ENCODE measurements around the gene CAMKMT.

DNA sequence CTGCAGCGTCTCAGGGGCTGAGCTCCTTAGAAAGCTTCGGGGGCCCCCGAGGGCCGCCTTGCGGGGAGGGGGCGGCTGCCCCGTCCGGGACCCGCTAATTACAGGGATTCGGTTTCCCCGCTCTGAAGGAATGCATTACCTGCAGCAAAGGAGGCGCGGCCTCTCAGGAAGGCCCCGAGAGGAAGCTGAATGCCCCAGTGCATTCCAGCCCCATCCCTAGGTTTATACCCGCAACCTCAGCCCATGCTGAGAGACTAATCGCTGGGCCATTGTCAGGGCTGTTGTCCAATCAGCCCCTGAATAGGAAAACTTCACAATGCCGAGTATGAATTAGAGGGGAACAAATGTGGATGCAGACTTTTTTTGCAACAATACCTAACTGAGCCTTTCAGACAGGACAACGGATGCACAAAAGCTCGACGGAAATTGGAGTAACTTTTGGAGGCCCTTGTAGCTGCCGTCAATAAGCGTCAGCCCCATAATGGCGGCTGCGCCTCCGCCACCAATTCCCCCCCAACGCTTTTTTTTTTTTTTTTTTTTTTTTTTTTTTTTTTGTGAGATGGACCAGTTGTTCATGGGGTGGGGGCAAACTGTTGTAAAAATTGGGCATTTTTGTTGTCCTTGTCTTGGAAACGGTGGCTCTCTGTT, 441.2 kb downstream of the CAMKMT start:
- TF ChIP-seq CTCF (IDR thresholded peaks at IDR 0.05 in 4 of 5, conservative IDR thresholded peaks at IDR 0.05 in 1 of 5) (no peak), POLR2A (IDR thresholded peaks at IDR 0.05) (no peak)

Measured in gastrocnemius medialis (tissue), 4 donors.